Nucleus accumbens (tissue), 56 donors: ENCODE data around the gene CASZ1.

Experiments
- DNase-seq, 56 donors: peaks; one replicate each; lab custom pipeline; 2025; lab: John Stamatoyannopoulos, UW

Gene CASZ1

DNA sequence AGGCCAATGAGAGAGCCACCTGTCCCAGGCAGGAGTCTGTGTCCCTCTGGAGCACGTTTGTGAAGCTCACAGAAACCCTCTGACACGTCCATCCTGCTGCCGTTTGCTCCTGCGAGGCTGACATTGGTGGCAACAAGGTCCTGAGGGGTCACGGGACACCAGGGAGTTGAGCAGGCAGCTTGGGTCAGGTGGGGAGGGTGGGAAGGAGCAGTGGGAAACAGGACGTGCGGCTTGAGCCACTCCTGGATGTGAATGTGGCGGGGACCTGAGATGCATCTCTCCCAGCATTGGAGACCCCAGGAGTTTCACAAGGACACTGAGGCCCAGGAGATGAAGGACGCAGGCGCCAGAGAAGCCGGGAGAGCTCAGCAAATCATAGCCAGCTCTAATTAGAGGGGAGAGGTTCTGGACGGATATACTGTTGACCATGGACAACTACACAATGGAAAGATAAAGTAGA lies 172.7 kb downstream of the CASZ1 start:
- DNase-seq, result no peak

DNA sequence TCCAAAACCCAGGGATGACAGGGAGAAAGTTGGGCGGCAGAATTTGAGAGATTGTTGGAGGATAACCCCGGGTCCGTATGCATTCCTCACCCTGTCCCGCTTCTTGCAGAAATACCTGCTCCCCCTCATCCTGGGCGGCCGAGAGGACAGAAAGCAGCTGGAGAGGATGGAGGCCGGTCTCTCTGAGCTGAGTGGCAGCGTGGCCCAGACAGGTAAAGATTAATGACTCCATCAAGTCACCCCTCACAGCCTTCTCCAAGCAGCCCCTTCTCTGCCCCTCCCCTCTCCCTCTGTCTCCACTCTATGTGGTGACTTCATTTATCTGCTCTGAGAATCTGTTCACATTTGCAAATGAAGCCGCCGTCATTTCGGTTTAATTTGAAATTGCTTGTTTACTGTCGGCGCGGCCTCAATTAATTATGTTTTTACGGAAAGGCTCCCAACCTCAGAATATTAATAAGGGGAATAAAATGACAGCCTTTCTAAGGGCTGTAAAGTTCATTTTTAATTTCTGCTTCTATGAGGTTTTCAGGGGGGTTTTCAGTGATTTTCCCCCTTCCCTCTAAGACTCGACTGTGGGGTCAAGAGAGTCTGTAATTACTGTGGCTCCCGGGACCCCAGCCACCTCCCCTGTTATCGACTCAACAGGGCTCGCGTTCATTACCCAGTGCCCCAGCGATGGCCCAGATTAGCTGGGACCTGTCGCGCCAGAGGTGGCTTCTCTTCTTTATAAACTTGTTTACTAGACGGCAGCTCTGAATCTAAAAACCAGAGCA lies 173.3 kb downstream of the CASZ1 start:
- DNase-seq, result no peak

GRCh38 chr1:10621906-10622305 lies 174.5 kb downstream of the CASZ1 start:
- DNase-seq, result no peak

DNA sequence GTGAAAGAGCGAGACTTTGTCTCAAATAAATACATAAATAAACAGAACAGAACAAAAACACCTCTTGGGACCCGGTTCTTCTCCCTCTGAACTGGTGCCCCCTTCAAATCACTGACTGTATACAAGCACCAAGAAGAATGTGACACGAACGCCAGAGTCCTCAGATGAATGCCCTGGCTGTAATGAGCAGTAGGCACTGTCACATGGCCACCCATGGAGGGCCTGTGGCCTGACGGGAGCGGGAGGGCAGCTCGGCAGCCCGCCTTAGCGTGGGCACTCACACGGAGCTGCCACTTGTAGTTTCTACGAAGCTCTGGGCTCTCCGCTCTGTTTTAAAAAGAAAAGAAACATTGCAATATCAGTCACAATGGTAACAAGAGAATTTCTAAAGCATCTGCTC lies 175.7 kb downstream of the CASZ1 start:
- DNase-seq, result peak in 13 of 56 donors; percentile 3 to 58 (median 18)

GRCh38 chr1:10617931-10618885 lies 178.2 kb downstream of the CASZ1 start:
- DNase-seq, result no peak

GRCh38 chr1:10617318-10617717 lies 179.1 kb downstream of the CASZ1 start:
- no peak for DNase-seq

DNA sequence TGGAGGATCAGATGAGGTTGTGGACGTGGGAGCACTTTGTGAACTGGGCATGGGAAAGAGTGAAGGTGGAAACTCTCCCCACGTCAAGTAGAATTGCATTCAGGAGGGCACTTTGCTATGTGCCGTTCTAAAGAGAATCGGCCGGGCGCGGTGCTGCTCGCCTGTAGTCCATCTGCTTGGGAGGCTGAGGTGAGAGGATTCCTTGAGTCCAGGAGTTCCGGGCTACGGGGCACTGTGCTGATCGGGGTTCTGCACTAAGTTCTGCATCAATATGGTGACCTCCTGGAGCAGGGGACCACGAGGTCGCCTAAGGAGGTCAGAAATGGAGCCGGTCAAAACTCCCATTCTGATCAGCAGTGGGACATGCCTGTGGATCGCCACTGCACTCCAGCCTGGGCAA lies 179.8 kb downstream of the CASZ1 start:
- no peak for DNase-seq

DNA sequence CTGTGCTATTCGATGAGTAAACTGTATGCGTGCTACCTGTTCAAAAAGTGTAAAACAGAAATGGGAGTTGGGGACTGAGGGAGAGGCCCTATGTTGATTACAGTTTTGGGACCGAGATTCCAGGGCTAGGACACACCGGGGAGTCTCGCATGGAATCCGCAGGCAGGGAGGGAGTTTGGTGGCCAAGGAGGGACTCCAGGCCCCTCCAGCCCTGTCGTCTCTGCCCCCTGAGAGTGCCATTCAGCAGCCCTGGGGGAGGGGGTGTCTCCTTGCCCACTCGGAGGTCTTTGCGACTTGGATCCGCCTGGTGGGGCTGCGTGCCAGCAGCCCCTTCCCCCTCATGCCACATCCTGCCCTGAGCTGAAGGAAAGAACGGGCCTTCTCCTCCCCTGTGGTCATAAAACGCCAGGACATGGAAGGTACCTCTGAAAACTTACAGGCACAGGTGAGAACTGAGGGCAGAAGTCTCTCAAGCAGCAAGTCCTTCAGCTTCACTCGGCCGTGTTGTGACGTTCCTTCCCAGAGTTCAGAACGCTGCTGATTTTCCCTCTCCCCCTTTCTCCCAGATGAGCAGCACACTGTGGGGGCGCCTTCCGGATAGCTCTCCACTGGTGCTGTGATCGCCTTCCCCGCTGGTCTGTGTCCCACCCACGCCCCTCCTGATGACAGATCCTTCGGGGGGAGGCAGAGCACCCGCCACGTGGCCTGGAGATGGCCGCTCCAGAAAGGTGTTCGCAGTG lies 180.3 kb downstream of the CASZ1 start:
- no peak for DNase-seq

- DNase-seq, result peak in 24 of 56 donors; percentile 5 to 72 (median 33)
Measured at GRCh38 chr1:10615332-10615731, 181.1 kb downstream of the CASZ1 start.

DNA sequence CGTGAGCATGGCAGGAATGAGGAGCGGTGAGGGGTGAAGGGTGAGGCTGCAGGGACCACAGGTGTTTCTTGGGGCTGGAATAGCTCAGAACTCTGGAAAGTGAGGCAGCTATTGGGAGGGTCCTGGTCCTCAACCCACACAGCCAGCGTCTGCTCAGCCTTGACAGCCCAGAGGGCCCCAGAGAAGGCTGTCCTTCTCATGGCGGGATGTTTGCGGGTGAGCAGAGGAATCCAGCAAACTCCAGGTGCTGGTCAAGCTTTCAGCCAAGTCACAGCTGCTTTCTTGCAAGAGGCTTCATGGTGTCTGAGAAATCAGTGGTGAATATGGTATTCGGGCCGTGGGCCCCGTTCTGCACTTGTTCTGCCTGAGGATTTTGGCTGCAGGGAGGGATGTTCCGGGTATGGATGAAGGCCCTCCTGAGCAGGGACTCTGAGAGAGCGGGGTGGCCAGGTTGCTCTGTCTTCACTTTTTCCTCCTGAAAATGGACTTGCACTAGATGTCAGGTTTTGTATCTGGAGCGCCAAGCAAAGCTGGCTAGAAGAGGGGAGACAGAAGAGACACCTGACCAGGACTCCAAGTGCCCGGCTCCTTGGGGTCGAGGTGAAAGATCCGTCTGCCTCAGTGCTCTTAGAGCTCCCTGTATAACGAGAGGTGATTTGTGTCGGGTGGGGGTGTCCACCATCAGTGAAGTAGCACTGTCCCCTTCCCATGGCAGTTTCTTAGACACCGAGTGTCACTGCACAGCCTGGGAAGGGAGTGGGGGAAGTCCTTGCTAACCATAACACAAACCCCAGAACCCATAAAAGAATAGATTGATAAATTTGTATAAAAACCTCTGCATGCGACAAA lies 181.8 kb downstream of the CASZ1 start:
- DNase-seq, result no peak

GRCh38 chr1:10613861-10614260 lies 182.6 kb downstream of the CASZ1 start:
- no peak for DNase-seq

GRCh38 chr1:10613340-10613739 lies 183.1 kb downstream of the CASZ1 start:
- no peak for DNase-seq

DNA sequence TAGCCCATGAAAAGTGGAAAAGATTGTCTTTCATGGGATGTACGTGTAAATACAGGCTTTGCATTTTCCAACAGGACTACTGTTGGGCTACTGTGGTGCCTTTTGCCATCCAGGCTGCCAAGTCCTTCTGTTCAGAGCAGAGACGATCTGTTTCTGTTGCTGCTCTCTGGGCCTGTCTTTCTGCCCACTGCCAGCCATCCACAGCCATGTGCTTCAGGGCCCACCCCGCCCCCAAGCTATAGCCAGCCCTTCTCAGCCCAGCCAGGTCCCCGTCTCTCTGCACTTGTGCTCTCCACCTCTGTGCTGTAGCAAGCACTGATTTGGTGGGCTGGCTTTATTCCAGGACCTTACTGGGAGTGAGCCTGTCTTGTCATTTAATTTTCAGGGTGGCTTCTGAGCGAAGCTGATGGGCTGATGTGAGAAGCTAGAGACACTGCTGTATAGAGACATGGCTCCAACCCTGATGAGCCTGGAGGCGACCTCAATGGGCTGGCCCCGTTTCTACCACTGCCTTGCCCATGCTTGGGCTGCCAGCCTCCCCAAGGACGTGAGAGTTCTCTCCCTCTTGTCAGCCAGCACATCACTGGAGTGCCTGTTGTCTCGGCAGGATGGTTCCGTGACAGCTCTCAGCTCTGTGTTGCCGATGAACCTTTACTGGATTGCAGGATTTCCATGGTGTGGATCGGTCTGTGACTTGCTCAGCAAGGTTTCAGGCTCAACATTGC lies 183.8 kb downstream of the CASZ1 start:
- no peak for DNase-seq

GRCh38 chr1:10610901-10611600 lies 185.4 kb downstream of the CASZ1 start:
- DNase-seq, result no peak

GRCh38 chr1:10608690-10609089 lies 187.8 kb downstream of the CASZ1 start:
- no peak for DNase-seq

DNA sequence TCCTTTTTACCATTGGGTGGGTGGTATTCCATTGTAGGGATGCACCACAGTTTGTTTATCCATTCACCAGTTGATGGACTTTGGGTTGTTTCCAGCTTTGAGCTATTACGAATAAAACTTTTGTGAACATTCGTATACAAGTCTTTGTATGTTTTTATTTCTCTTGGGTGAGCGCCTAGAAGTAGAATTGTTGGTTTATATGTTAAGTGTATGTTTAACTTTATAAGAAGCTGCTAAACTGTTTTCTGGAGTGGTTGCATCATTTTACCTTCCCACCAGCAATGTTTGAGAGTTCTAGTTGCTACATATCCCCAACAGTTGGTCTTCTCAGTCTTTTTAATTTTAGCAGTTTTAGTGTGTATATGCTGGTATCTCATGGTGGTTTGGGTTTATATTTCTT lies 189.2 kb downstream of the CASZ1 start:
- DNase-seq, result no peak

DNA sequence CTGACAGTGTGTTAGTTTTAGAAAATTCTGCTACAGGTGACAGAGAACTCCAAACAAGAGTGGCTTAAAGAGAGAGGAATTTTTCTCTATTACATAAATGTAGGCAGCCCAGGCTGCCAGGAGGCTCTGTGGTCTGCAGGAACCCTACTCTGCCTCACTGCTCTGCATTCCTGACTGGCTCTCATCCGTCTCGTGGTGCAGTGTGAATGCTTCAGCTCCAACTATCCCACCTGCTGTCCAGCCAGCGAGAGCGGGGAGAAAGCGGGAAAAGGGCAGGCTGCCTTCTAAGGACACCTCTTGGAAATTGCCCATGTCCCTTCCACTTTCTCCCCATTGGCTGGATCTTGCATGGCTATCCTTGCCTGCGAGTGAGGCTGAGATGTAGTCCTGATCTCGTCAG lies 190.4 kb downstream of the CASZ1 start:
- DNase-seq, result no peak

DNA sequence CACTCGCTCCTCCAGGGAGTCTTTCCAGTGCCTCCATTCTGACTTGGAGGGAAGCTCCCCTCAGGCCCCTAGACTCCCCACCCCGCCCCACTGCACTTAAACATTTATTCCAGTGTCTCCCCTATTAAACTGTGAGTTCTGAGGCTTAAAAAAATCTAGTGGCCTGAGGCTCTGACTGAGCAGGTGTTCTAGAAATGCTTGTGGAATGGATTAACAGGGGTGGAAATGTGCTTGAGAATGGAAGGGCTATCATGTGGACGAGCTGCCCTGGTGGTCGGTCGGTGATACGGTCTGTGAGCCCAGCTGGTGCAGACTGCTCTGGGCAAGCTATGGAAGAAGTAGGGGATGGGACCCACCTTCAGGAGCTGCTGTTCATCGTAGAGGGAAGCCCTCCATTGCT lies 191.5 kb downstream of the CASZ1 start:
- no peak for DNase-seq

DNA sequence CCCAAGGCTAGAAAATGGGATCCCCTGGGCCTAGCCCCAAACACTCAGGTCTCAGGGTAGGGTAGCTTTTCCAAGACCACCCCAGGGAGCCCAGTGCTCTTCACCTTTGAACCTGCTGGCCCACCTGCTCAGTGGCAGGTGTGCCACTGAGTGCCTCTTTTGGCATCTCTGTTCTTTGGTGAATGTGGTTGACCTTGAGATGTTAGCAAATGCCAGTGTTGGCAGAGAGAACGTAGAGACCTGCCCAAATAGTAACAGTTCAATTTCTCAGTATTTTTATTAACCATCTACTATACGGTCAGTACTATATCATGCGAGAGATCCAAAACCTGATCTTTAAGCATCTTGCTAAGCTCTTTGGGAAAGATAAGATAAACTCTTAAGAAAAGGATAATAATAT lies 193.5 kb downstream of the CASZ1 start:
- no peak for DNase-seq
